ENCODE results near the gene OCIAD2. TPM values are rescaled to one million over a fixed set of nuclear protein-coding genes. Genes with fewer than 3 reads are reported as not detected.

OCIAD2 gene
- total and polyA plus RNA-seq, 4 donors = 8.5 to 159 (median 26.5) TPM

DNA sequence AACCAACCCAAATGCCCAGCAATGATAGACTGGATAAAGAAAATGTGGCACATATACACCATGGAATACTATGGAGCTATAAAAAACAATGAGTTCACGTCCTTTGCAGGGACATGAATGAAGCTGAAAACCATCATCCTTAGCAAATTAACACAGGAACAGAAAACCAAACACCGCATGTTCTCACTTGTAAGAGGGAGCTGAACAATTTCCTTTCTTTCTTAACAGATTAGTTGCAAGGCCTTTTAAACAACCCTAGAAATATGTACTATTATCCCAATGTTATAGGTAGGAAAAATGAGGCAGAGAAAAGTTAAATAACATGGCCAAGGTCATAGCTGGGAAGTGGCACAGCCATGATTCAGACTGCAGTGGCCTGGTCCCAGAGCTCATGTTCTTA, 5.8 kb upstream of the OCIAD2 start:
- Histone ChIP-seq H3K27ac (ENCODE audit: low read depth in 1 of 2, low read length in 2 of 2) (no peak overlapping the region), H3K36me3 (ENCODE audit: control insufficient read depth in 4 of 4, insufficient read depth in 3 of 4, low read depth in 1 of 4, low read length in 3 of 4) (no peaks in the 10 kb centered on the region)
- WGBS = 93% methylated on average over 2 of the region's 2 CpGs

DNA sequence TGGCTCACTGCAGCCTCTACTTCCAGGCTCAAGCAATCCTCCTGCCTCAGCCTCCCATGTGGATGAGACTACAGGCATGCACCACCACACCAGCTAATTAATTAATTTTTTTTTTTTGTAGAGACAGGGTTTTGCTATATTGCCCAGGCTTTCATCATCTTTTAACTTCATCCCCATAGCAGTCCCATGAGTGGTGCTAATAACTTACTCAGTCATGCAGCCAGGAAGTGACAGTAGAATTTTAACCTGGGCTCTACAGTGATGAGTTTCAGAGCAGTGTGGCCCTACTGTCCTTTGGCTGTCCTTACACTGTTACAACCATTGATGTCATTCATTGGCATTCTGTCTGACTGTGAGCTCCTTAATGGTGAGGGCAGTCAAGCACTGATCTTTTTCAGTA, 3.9 kb upstream of the OCIAD2 start:
- Histone ChIP-seq H3K4me3 (ENCODE audit: low read depth in 1 of 3, low read length in 3 of 3) (no peak overlapping the region), H3K9me3 (ENCODE audit: control insufficient read depth in 4 of 4, low read length in 3 of 4) (no peaks in the 10 kb centered on the region), H3K4me1 (ENCODE audit: control insufficient read depth in 4 of 4, insufficient read depth in 4 of 4, low read length in 3 of 4) (peaks cover 3 to 11% (median 7%) of the 10 kb centered on the region in 4 donors), H3K36me3 (ENCODE audit: control insufficient read depth in 4 of 4, insufficient read depth in 3 of 4, low read depth in 1 of 4, low read length in 3 of 4) (no peaks in the 10 kb centered on the region), H3K27ac (ENCODE audit: low read depth in 1 of 2, low read length in 2 of 2) (no peak overlapping the region), H3K27me3 (ENCODE audit: control insufficient read depth in 4 of 4, insufficient read depth in 4 of 4, low read length in 3 of 4) (no peaks in the 10 kb centered on the region), H3K9ac (ENCODE audit: low read depth in 1 of 2, low read length in 2 of 2) (no peak overlapping the region)
- TF ChIP-seq, protein P1, sequence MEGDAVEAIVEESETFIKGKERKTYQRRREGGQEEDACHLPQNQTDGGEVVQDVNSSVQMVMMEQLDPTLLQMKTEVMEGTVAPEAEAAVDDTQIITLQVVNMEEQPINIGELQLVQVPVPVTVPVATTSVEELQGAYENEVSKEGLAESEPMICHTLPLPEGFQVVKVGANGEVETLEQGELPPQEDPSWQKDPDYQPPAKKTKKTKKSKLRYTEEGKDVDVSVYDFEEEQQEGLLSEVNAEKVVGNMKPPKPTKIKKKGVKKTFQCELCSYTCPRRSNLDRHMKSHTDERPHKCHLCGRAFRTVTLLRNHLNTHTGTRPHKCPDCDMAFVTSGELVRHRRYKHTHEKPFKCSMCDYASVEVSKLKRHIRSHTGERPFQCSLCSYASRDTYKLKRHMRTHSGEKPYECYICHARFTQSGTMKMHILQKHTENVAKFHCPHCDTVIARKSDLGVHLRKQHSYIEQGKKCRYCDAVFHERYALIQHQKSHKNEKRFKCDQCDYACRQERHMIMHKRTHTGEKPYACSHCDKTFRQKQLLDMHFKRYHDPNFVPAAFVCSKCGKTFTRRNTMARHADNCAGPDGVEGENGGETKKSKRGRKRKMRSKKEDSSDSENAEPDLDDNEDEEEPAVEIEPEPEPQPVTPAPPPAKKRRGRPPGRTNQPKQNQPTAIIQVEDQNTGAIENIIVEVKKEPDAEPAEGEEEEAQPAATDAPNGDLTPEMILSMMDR (IDR thresholded peaks at IDR 0.05; ENCODE audit: low read depth, low read length, missing input control) = no peak
- TF ChIP-seq, protein P2, sequence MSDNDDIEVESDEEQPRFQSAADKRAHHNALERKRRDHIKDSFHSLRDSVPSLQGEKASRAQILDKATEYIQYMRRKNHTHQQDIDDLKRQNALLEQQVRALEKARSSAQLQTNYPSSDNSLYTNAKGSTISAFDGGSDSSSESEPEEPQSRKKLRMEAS (IDR thresholded peaks at IDR 0.05) = no peak
- TF ChIP-seq RXRA (IDR thresholded peaks at IDR 0.05) (no peak), FOXA2 (IDR thresholded peaks at IDR 0.05) (no peak), HNF4G (IDR thresholded peaks at IDR 0.05) (no peak)
- DNase-seq (ENCODE audit: low spot score) = no peak

More for the DNA sequence above, 5.8 kb upstream of the OCIAD2 start:
- Histone ChIP-seq H3K4me1 (ENCODE audit: control insufficient read depth in 4 of 4, insufficient read depth in 4 of 4, low read length in 3 of 4) (no peaks in the 10 kb centered on the region), H3K9ac (ENCODE audit: low read depth in 1 of 2, low read length in 2 of 2) (no peak overlapping the region), H3K9me3 (ENCODE audit: control insufficient read depth in 4 of 4, low read length in 3 of 4) (no peaks in the 10 kb centered on the region), H3K4me3 (ENCODE audit: low read depth in 1 of 3, low read length in 3 of 3) (no peak overlapping the region), H3K27me3 (ENCODE audit: control insufficient read depth in 4 of 4, insufficient read depth in 4 of 4, low read length in 3 of 4) (no peaks in the 10 kb centered on the region)
- TF ChIP-seq, protein P2 (IDR thresholded peaks at IDR 0.05) = no peak
- TF ChIP-seq RXRA (IDR thresholded peaks at IDR 0.05) = no peak
- no peak for TF ChIP-seq JUND (IDR thresholded peaks at IDR 0.05)
- TF ChIP-seq, protein P1 (IDR thresholded peaks at IDR 0.05; ENCODE audit: low read depth, low read length, missing input control) = no peak
- no peak for TF ChIP-seq YY1 (IDR thresholded peaks at IDR 0.05)
- no peak for TF ChIP-seq EGR1 (IDR thresholded peaks at IDR 0.05; ENCODE audit: low read depth in 2 of 2)
- TF ChIP-seq SP1 (IDR thresholded peaks at IDR 0.05) = no peak
- TF ChIP-seq HNF4A (conservative IDR thresholded peaks at IDR 0.05) = no peak
- no peak for TF ChIP-seq HNF4G (IDR thresholded peaks at IDR 0.05)
- TF ChIP-seq, protein P3, sequence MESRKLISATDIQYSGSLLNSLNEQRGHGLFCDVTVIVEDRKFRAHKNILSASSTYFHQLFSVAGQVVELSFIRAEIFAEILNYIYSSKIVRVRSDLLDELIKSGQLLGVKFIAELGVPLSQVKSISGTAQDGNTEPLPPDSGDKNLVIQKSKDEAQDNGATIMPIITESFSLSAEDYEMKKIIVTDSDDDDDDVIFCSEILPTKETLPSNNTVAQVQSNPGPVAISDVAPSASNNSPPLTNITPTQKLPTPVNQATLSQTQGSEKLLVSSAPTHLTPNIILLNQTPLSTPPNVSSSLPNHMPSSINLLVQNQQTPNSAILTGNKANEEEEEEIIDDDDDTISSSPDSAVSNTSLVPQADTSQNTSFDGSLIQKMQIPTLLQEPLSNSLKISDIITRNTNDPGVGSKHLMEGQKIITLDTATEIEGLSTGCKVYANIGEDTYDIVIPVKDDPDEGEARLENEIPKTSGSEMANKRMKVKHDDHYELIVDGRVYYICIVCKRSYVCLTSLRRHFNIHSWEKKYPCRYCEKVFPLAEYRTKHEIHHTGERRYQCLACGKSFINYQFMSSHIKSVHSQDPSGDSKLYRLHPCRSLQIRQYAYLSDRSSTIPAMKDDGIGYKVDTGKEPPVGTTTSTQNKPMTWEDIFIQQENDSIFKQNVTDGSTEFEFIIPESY (IDR thresholded peaks at IDR 0.05) = no peak
- TF ChIP-seq FOXA2 (IDR thresholded peaks at IDR 0.05) = no peak
- TF ChIP-seq, protein P4, sequence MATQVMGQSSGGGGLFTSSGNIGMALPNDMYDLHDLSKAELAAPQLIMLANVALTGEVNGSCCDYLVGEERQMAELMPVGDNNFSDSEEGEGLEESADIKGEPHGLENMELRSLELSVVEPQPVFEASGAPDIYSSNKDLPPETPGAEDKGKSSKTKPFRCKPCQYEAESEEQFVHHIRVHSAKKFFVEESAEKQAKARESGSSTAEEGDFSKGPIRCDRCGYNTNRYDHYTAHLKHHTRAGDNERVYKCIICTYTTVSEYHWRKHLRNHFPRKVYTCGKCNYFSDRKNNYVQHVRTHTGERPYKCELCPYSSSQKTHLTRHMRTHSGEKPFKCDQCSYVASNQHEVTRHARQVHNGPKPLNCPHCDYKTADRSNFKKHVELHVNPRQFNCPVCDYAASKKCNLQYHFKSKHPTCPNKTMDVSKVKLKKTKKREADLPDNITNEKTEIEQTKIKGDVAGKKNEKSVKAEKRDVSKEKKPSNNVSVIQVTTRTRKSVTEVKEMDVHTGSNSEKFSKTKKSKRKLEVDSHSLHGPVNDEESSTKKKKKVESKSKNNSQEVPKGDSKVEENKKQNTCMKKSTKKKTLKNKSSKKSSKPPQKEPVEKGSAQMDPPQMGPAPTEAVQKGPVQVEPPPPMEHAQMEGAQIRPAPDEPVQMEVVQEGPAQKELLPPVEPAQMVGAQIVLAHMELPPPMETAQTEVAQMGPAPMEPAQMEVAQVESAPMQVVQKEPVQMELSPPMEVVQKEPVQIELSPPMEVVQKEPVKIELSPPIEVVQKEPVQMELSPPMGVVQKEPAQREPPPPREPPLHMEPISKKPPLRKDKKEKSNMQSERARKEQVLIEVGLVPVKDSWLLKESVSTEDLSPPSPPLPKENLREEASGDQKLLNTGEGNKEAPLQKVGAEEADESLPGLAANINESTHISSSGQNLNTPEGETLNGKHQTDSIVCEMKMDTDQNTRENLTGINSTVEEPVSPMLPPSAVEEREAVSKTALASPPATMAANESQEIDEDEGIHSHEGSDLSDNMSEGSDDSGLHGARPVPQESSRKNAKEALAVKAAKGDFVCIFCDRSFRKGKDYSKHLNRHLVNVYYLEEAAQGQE (IDR thresholded peaks at IDR 0.05) = no peak
- no peak for TF ChIP-seq FOXA1 (IDR thresholded peaks at IDR 0.05)
- no peak for TF ChIP-seq GABPA (IDR thresholded peaks at IDR 0.05 in 1 of 2, conservative IDR thresholded peaks at IDR 0.05 in 1 of 2)
- TF ChIP-seq, protein P5, sequence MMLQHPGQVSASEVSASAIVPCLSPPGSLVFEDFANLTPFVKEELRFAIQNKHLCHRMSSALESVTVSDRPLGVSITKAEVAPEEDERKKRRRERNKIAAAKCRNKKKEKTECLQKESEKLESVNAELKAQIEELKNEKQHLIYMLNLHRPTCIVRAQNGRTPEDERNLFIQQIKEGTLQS (IDR thresholded peaks at IDR 0.05) = no peak
- no peak for TF ChIP-seq NR2F2 (IDR thresholded peaks at IDR 0.05)
- no peak for TF ChIP-seq TAF1 (conservative IDR thresholded peaks at IDR 0.05)
- DNase-seq (ENCODE audit: low spot score) = no peak
